Measurements from ENCODE around the gene MED15. TPM values are rescaled to one million over a fixed set of nuclear protein-coding genes. Genes with fewer than 3 reads are reported as not detected.

MED15 gene
- total RNA-seq, 1 donor from 2014 or later = 77.8 TPM

DNA sequence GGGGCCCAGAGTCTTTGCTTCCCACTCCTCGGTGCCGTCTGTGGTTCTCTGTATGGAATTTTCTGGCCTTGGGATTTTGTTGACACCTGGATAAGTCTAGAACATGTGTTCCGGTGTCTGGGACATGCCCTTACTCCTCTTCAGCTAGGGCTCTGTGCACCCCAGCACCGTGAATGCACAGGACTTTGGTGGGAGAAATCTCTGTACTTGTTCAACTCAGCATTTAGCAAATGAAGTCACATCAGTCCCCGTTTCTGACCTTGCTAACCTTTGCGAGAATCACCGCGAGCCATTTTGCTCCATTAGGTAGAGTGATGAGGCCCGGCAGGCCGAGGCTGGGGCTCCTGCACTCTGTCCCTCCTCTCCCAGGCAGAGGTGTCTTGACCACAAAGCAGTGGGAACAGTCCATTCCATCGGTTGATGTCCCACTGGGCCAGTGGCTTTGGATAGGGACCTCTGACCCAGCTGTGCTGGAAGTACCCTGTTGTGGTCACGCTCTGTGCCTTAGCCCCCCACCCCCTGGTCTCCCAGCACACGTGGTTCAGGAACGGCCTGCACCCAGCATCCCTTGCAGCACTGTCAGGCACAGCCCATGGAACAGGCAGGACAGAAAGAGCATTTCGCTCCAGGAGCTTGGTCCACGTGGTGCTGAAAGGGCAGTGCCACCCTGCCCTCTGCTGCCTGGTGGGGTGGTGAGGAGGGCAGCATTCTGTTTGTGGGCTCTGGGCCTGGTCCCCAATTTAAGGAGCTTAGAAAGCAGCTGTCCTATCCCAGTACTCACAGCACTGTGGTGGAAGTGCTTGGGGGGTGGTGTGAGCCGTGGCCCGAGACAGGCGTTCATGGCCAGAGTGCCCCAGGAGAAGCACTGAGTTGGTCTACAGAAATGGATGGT lies 73.4 kb downstream of the MED15 start:
- Mint-ChIP-seq H3K27ac (peak overlapping the region; percentile 79), H3K9me3 (ENCODE audit: low read depth) (no peaks in the 10 kb centered on the region), H3K4me3 (ENCODE audit: low read depth) (no peak overlapping the region), H3K36me3 (ENCODE audit: insufficient read depth) (peaks cover 5% of the 10 kb centered on the region), H3K27me3 (no peaks in the 10 kb centered on the region), H3K4me1 (ENCODE audit: low read depth) (no peaks in the 10 kb centered on the region)
- TF ChIP-seq, protein P1, sequence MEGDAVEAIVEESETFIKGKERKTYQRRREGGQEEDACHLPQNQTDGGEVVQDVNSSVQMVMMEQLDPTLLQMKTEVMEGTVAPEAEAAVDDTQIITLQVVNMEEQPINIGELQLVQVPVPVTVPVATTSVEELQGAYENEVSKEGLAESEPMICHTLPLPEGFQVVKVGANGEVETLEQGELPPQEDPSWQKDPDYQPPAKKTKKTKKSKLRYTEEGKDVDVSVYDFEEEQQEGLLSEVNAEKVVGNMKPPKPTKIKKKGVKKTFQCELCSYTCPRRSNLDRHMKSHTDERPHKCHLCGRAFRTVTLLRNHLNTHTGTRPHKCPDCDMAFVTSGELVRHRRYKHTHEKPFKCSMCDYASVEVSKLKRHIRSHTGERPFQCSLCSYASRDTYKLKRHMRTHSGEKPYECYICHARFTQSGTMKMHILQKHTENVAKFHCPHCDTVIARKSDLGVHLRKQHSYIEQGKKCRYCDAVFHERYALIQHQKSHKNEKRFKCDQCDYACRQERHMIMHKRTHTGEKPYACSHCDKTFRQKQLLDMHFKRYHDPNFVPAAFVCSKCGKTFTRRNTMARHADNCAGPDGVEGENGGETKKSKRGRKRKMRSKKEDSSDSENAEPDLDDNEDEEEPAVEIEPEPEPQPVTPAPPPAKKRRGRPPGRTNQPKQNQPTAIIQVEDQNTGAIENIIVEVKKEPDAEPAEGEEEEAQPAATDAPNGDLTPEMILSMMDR (IDR thresholded peaks at IDR 0.05; ENCODE audit: unreplicated experiment) = no peak
- no peak for DNase-seq (ENCODE audit: low spot score, unreplicated experiment)

DNA sequence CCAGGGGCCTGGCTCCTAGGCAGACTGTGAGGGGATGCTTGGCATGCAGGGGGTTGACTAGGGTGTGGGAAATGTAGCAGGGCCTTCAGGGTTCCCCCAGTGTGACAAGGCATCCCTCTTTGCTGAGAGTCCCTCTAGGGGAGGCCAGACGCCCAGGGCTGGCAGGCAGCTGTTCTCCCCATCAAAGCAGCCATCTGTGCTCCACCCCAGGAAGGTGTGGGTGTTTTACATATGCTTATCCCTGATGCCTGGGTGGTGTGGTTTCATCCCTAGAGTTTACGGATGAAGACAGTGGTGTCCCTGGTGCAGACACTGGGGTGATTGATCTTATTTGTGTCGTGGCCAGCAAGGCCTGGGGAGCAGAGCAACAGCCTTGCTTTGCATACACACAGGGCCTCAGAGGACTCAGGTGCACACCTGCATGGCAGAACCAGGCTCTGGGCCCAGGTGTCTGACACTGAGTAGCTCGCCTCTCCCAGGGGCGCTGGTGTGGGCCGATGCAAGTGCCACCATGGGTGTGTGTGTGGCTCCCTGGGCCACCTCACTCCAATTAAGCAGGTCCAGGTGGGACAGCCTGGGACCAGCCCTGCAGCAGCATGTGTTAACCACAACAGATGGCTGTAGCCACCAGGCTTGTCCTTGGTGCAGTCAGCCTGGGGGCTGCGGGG lies 74.2 kb downstream of the MED15 start:
- Mint-ChIP-seq H3K4me1 (ENCODE audit: low read depth) (no peaks in the 10 kb centered on the region), H3K4me3 (ENCODE audit: low read depth) (no peak overlapping the region), H3K27me3 (no peaks in the 10 kb centered on the region), H3K27ac (no peak overlapping the region), H3K36me3 (ENCODE audit: insufficient read depth) (peaks cover 5% of the 10 kb centered on the region), H3K9me3 (ENCODE audit: low read depth) (no peaks in the 10 kb centered on the region)
- TF ChIP-seq, protein P1 (IDR thresholded peaks at IDR 0.05; ENCODE audit: unreplicated experiment) = no peak
- no peak for DNase-seq (ENCODE audit: low spot score, unreplicated experiment)

DNA sequence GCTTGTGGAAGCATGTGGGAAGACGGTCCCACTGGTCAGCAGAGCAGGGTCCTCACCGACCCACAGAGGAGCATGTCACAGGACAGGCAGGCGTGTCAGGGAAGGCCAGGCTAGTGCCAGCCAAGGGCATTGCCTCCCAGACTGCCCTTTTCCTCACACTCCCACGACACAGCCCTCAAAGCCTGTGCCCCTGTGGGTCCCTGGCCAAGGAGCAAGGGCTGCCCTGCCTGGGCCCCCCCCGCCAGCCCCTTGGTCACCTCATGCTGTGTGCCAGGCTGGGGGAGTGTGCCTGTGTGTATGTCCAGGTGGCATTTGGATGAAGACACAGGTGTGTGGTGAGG lies 74.7 kb downstream of the MED15 start:
- TF ChIP-seq, protein P1 (IDR thresholded peaks at IDR 0.05; ENCODE audit: unreplicated experiment) = no peak
- Mint-ChIP-seq H3K4me3 (ENCODE audit: low read depth) (no peak overlapping the region), H3K27ac (no peak overlapping the region), H3K4me1 (ENCODE audit: low read depth) (no peaks in the 10 kb centered on the region), H3K27me3 (no peaks in the 10 kb centered on the region), H3K36me3 (ENCODE audit: insufficient read depth) (peaks cover 5% of the 10 kb centered on the region), H3K9me3 (ENCODE audit: low read depth) (no peaks in the 10 kb centered on the region)
- no peak for DNase-seq (ENCODE audit: low spot score, unreplicated experiment)

DNA sequence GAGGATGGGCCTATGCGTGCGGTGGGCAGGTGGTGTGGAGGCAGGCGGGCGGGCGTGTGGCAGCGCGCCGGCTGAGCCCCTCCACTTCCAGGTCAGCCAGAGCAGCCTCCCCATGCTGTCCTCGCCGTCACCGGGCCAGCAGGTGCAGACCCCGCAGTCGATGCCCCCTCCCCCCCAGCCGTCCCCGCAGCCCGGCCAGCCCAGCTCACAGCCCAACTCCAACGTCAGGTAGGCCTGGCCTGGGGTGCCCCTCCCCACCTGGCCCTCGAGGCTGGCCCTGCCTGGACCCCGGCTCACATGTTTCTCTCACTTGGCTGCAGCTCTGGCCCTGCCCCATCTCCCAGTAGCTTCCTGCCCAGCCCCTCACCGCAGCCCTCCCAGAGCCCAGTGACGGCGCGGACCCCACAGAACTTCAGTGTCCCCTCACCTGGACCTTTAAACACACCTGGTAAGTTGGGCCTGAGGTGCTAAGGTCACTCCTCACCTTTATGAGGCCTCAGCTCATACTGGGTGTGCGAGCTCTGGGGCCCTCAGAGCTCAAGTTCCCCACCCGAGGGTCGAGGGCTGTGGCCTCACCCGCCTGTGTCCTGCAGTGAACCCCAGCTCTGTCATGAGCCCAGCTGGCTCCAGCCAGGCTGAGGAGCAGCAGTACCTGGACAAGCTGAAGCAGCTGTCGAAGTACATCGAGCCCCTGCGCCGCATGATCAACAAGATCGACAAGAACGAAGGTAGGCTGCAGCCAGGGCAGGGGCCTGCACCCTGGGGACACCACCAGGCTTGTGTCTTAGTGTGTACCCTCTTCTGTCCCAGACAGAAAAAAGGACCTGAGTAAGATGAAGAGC lies 75.3 kb downstream of the MED15 start:
- Mint-ChIP-seq H3K9me3 (ENCODE audit: low read depth) (no peaks in the 10 kb centered on the region), H3K4me1 (ENCODE audit: low read depth) (no peaks in the 10 kb centered on the region)

More for the DNA sequence above, 75.3 kb downstream of the MED15 start:
- Mint-ChIP-seq H3K4me3 (ENCODE audit: low read depth) (no peak overlapping the region), H3K27me3 (no peaks in the 10 kb centered on the region), H3K27ac (no peak overlapping the region), H3K36me3 (ENCODE audit: insufficient read depth) (peaks cover 1% of the 10 kb centered on the region)
- TF ChIP-seq, protein P1 (IDR thresholded peaks at IDR 0.05; ENCODE audit: unreplicated experiment) = no peak
- no peak for DNase-seq (ENCODE audit: low spot score, unreplicated experiment)

All from progenitor cell of endocrine pancreas (in vitro differentiated cells).